Smooth muscle cell of the brain vasculature (primary cell): ENCODE data around the gene RAET1G.
"Not testable (repeated sequence)": the region's sequence is repeated elsewhere in the genome, so short reads cannot be mapped to it uniquely, and the experiment has no call there.

Experiments used
- DNase-seq: peaks from one replicate; pipeline ENCODE4 v3.0.0-alpha.2; 2012; ENCODE audit warnings: low read depth, low spot score

The RAET1G gene

GRCh38 chr6:149935246-149935645 lies 12.3 kb upstream of the RAET1G start:
- DNase-seq: no peak

GRCh38 chr6:149934249-149935156 lies 11.6 kb upstream of the RAET1G start:
- DNase-seq: peak; percentile 60

- DNase-seq: no peak
Measured at GRCh38 chr6:149933461-149933860, 10.5 kb upstream of the RAET1G start.

GRCh38 chr6:149933036-149933435 lies 10.1 kb upstream of the RAET1G start:
- DNase-seq: no peak

GRCh38 chr6:149931501-149931900 lies 8.6 kb upstream of the RAET1G start:
- DNase-seq: no peak

- DNase-seq: no peak
Measured at GRCh38 chr6:149929422-149929821, 6.5 kb upstream of the RAET1G start.

- not testable (repeated sequence) for DNase-seq
Measured at GRCh38 chr6:149927025-149927424, 4.1 kb upstream of the RAET1G start.

- peak; percentile 47 for DNase-seq
Measured at GRCh38 chr6:149925974-149926777, 3.3 kb upstream of the RAET1G start.

DNA sequence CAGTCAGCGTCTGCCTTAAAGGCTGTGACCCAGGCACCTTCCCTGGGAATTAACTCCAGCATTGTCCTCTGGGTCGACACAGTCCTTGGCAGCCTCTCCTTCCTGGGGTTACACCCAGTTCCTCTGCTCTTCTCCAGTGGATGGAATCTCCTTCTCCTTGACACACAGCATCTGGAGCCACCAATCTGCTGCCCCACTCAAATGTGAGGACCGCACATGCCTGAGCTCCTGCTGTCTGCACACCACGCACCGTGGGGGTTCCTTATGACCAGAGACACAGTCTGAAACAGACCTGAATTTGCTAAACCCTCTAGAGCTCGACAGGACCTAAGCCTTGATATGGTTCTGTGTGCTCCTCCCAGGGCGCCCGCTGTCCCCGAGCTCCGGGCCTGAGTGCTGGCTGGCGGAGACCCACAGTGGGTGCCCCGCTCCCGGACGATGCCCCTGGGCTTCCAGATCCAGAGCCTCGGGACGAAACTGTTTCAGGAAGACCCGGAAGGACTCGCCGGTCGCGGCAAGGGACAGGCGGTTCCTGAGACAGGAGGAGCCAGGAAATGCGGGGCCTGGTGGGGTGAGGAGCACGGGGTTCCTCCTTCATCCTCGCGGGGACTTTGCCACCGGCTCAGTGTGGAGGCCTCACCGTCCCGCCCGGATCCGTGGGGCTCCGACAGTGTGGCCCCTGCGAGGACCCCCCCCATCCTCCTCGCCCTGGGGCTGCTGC lies 2.5 kb upstream of the RAET1G start:
- no peak for DNase-seq

DNA sequence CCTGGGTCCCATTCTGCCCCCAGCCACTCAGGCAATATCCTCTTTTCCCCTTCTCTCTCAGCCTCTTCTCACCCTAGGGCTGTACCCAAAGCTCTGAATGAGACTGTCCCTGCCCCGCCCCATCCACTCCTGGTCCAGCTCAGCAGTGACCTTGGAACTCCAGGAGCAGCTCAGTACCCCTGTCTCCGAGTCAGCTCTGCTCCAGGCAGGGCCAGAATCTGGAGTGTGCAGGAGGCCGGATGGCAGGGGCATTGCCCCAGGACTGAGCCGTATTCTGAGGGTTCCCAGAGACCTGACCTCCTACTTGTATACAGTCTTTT lies 2.0 kb upstream of the RAET1G start:
- no peak for DNase-seq

DNA sequence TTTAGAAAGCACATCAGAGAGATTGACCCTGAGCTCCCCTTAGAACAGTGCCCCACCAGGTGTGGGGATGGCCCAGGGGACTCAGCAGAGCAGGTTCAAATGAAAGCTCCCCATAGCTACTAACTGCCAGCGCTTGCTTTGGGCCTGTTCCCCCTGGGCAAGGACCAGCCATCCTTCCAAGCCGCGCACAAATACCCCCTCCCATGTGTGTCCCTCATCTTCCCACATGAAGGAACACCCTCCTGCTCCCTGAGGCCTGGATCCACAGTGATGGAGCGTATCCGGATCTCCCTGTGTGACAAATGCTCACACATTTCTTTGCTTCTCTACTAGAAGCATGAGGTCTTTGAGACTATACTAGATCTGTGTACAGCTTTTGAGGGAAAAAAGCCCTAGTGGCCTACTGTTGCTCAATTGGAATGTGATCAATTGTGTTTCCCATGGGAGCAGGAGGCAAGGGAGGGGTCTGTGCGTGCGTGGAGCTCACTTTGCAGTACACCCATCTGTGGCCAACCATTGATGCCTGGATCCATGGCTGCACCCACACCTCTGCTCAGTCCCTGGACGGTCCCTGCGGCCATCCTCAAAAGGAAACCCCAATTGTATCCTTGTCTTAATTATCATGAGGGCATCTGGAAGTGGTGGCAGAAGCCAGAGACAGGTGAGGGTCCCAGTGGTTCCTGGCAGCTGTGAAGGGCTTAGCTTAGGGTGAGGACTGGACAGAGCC lies 1.4 kb upstream of the RAET1G start:
- no peak for DNase-seq

DNA sequence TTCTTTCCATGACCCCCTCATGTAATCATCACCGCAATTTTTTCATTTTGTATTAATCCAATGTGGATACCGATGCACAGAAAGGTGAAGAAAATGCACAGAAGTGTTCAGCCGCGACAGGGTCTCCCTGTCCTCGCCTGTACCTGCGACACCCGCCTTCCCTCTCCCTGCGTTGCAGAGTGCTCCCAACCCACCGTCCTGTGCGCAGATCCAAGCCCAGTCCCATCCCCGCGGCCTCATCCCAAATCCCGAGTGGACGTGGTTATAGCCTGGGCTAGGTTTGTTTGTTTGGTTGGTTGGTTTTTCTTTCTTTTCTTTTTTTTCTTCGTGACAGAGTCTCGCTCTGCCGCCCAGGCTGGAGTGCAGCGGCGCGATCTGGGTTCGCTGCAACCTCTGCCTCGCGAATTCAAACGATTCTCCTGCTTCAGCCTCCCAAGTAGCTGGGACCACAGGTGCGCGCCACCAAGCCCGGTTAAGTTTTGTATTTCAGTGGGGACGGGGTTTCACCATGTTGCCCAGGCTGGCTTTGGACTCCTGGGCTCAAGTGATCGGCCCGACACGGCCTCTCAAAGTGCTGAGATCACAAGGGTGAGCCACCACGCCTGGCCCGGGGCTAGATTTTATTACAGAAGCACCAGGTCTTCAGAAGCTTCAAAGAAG lies 536 bp upstream of the RAET1G start:
- no peak for DNase-seq

DNA sequence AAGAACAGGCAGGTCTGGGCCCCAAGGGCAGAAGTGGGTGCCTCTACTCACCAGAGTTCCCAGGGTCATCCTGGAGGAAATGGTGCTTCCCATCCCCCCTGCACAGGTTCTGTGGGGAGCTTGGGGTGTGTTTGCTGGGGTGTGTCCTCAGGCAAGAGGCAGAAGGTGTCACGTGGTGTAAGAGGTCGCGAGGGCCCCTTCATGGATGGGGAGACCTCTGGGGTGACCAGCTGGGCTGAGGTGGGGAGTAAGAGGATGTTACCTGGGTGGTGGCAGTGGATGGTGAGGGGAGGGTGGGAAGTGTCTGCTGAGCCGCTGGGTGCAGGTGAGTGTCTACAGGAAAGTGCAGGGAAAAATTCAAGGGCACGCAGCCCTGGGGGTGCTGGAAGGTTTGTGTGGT lies 830 bp downstream of the RAET1G start:
- DNase-seq: not testable (repeated sequence)

- DNase-seq: no peak
Measured at GRCh38 chr6:149921361-149921760, 1.6 kb downstream of the RAET1G start.

DNA sequence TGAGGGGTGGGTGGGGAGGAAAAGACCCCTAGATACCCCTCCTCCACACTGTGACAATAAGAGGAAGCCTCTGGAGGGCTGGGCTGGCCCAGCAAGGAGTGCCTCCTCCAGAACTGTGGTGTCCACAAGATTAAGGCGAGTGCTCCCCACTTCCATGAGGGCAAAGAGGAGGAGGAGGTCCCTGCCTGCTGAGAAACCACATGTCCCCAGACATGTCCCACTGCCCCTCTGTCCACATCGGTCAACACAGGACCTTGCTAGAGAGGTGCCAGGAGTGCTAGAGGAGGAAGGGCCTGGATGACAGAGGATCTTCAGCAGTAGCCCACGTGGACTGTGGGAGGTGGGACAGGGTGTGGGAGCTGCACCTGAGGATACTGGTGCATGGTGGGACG lies 3.1 kb downstream of the RAET1G start:
- no peak for DNase-seq

DNA sequence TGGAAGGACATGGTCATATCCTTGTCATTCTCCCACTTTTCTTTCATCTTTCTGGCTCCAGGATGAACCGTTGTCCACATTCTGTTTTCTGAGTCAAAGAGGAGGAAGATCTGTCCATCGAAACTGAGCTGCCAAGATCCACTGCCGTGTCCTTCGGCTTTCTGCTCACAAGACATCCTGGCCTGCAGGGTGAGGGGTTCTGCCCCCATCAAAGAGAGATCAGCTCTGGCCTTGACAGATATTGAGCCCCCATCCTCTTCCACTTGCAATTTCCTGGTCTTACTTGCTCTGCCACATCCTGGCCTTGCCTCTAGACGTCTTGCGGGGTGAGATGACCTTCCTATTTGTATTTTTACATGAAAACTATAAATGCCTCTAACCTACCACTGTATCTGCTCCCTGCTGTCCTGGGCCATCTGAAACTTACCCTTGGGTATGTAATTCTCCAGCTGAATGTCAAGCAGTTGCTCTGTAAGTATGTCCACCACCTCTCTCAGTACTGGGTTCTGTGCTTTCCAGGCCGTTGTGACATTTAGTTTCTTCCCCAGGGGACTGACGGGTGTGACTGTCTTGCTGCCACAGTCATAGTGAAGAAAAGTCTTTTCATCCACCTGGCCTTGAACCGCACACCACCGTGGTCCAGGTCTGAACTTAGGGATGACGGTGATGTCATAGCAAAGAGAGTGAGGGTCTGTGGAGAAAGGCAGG lies 3.6 kb downstream of the RAET1G start:
- not testable (repeated sequence) for DNase-seq

- no peak for DNase-seq
Measured at GRCh38 chr6:149918151-149918905, 4.6 kb downstream of the RAET1G start.

GRCh38 chr6:149917679-149918078 lies 5.2 kb downstream of the RAET1G start:
- no peak for DNase-seq

GRCh38 chr6:149915970-149916865 lies 6.7 kb downstream of the RAET1G start:
- DNase-seq: no peak
